A549 (cell line): ENCODE data around the gene IGF1R.

Experiments used
- CTCF ChIP-seq: fragments of >200 bp; sonication (Bioruptor Twin); formaldehyde crosslinking; IDR thresholded peaks from 3 replicates; pipeline ENCODE4 v1.5.1; 2016
- KDM1A ChIP-seq: fragments of 200-600 bp; sonication (generic); IDR thresholded peaks from 2 replicates; pipeline ENCODE4 v1.6.1; 2016; ENCODE audit warnings: low read depth, mild to moderate bottlenecking
- POLR2A ChIP-seq: IDR thresholded peaks from 2 replicates; pipeline ENCODE4 v1.6.1; 2012; ENCODE audit warnings: mild to moderate bottlenecking, low read length

GRCh38 chr15:98861188-98861587 is 212.8 kb downstream of the IGF1R start:
- TF ChIP-seq KDM1A (no peak), POLR2A (no peak), CTCF (no peak)
